ENCODE measurements around the gene MCU.

Gene MCU

GRCh38 chr10:72728462-72728861 is 36.5 kb downstream of the MCU start:
- Histone ChIP-seq H2AFZ (ENCODE audit: low read depth) (no peak overlapping the region), H3K27me3 (ENCODE audit: insufficient read depth, low read depth) (no peaks in the 10 kb centered on the region), H3K36me3 (ENCODE audit: insufficient read depth) (no peaks in the 10 kb centered on the region), H3K4me3 (IDR thresholded peaks at IDR 0.05; ENCODE audit: insufficient read depth, low read depth, low read length) (no peak overlapping the region), H4K20me1 (ENCODE audit: insufficient read depth) (no peaks in the 10 kb centered on the region), H3K4me1 (ENCODE audit: low read depth, poor library complexity, severe bottlenecking) (peaks cover 19% of the 10 kb centered on the region), H3K27ac (no peak overlapping the region), H3K4me2 (no peak overlapping the region), H3K9ac (no peak overlapping the region), H3K79me2 (ENCODE audit: insufficient read depth, low read depth) (no peaks in the 10 kb centered on the region)
- no peak for TF ChIP-seq CTCF (conservative IDR thresholded peaks at IDR 0.05; ENCODE audit: low read depth, low read length)

- no peak overlapping the region for H2AFZ ChIP-seq (ENCODE audit: low read depth)
Observed at GRCh38 chr10:72729528-72729927, 37.6 kb downstream of the MCU start.

GRCh38 chr10:72730479-72730878 is 38.5 kb downstream of the MCU start:
- Histone ChIP-seq H3K79me2 (ENCODE audit: insufficient read depth, low read depth) (no peaks in the 10 kb centered on the region), H2AFZ (ENCODE audit: low read depth) (no peak overlapping the region), H3K4me2 (no peak overlapping the region), H3K4me3 (IDR thresholded peaks at IDR 0.05; ENCODE audit: insufficient read depth, low read depth, low read length) (no peak overlapping the region), H3K27ac (no peak overlapping the region), H3K4me1 (ENCODE audit: low read depth, poor library complexity, severe bottlenecking) (peaks cover 19% of the 10 kb centered on the region), H3K9ac (no peak overlapping the region), H3K36me3 (ENCODE audit: insufficient read depth) (no peaks in the 10 kb centered on the region), H4K20me1 (ENCODE audit: insufficient read depth) (no peaks in the 10 kb centered on the region), H3K27me3 (ENCODE audit: insufficient read depth, low read depth) (no peaks in the 10 kb centered on the region)
- no peak for TF ChIP-seq CTCF (conservative IDR thresholded peaks at IDR 0.05; ENCODE audit: low read depth, low read length)

More at GRCh38 chr10:72729528-72729927, 37.6 kb downstream of the MCU start:
- no peaks in the 10 kb centered on the region for H4K20me1 ChIP-seq (ENCODE audit: insufficient read depth)
- H3K27me3 ChIP-seq (ENCODE audit: insufficient read depth, low read depth) = no peaks in the 10 kb centered on the region
- H3K4me1 ChIP-seq (ENCODE audit: low read depth, poor library complexity, severe bottlenecking) = peaks cover 19% of the 10 kb centered on the region
- no peak overlapping the region for H3K4me3 ChIP-seq (IDR thresholded peaks at IDR 0.05; ENCODE audit: insufficient read depth, low read depth, low read length)
- H3K36me3 ChIP-seq (ENCODE audit: insufficient read depth) = no peaks in the 10 kb centered on the region
- TF ChIP-seq CTCF (conservative IDR thresholded peaks at IDR 0.05; ENCODE audit: low read depth, low read length) = no peak
- peak overlapping the region; percentile 55; the same call in 1 of the 2 replicates for H3K27ac ChIP-seq
- H3K4me2 ChIP-seq = peak overlapping the region; percentile 57
- peak overlapping the region; percentile 11; the same call in 1 of the 2 replicates for H3K9ac ChIP-seq
- H3K79me2 ChIP-seq (ENCODE audit: insufficient read depth, low read depth) = no peaks in the 10 kb centered on the region

- TF ChIP-seq CTCF (conservative IDR thresholded peaks at IDR 0.05; ENCODE audit: low read depth, low read length) = no peak
- Histone ChIP-seq H3K79me2 (ENCODE audit: insufficient read depth, low read depth) (no peaks in the 10 kb centered on the region), H2AFZ (ENCODE audit: low read depth) (no peak overlapping the region)
Observed at GRCh38 chr10:72731916-72732419, 40.0 kb downstream of the MCU start.

More at GRCh38 chr10:72731916-72732419, 40.0 kb downstream of the MCU start:
- no peak overlapping the region for H3K4me3 ChIP-seq (IDR thresholded peaks at IDR 0.05; ENCODE audit: insufficient read depth, low read depth, low read length)
- no peak overlapping the region for H3K27ac ChIP-seq
- peaks cover 19% of the 10 kb centered on the region for H3K4me1 ChIP-seq (ENCODE audit: low read depth, poor library complexity, severe bottlenecking)
- H3K9ac ChIP-seq = no peak overlapping the region
- no peaks in the 10 kb centered on the region for H3K27me3 ChIP-seq (ENCODE audit: insufficient read depth, low read depth)
- no peak overlapping the region for H3K4me2 ChIP-seq
- no peaks in the 10 kb centered on the region for H3K36me3 ChIP-seq (ENCODE audit: insufficient read depth)
- H4K20me1 ChIP-seq (ENCODE audit: insufficient read depth) = no peaks in the 10 kb centered on the region

Data from KMS-11 (cell line).